ENCODE data around the gene ZNF800. TPM values are rescaled to one million over a fixed set of nuclear protein-coding genes. Genes with fewer than 3 reads are reported as not detected.

Gene ZNF800
- total and polyA plus RNA-seq, 2 donors from 2014 or later = 4.5 to 36.8 TPM

- no peak overlapping the region for H3K27ac ChIP-seq (ENCODE audit: low read depth in 2 of 2, low read length in 2 of 2)
- no peaks in the 10 kb centered on the region for H3K9me3 ChIP-seq (ENCODE audit: control insufficient read depth in 2 of 3, insufficient read depth in 1 of 3, low read length in 3 of 3)
- FAIRE-seq (no peak), DNase-seq (no peak)
- H3K4me1 ChIP-seq (ENCODE audit: control insufficient read depth in 2 of 3, insufficient read depth in 2 of 3, low read depth in 1 of 3, low read length in 3 of 3) = no peaks in the 10 kb centered on the region
- intact Hi-C loops (cut with DNase I) = no loop called here
- no peaks in the 10 kb centered on the region for H3K27me3 ChIP-seq (ENCODE audit: control insufficient read depth, insufficient read depth, low read length)
- H3K36me3 ChIP-seq (ENCODE audit: control insufficient read depth in 2 of 3, insufficient read depth in 3 of 3, low read length in 3 of 3) = peaks cover 0 to 17% (median 10%) of the 10 kb centered on the region in 3 donors
- no peak overlapping the region for H3K4me3 ChIP-seq (ENCODE audit: low read length in 3 of 3)
- H3K9ac ChIP-seq (ENCODE audit: low read length in 3 of 3) = no peak overlapping the region
- TF ChIP-seq CTCF (IDR thresholded peaks at IDR 0.05; ENCODE audit: borderline replicate concordance, extremely low read depth, insufficient read depth) = no peak
Observed at GRCh38 chr7:127375631-127376030, 16.9 kb downstream of the ZNF800 start.

GRCh38 chr7:127367679-127368078, 24.8 kb downstream of the ZNF800 start:
- TF ChIP-seq CTCF (IDR thresholded peaks at IDR 0.05; ENCODE audit: borderline replicate concordance, extremely low read depth, insufficient read depth) = no peak
- H3K36me3 ChIP-seq (ENCODE audit: control insufficient read depth in 2 of 3, insufficient read depth in 3 of 3, low read length in 3 of 3) = peaks cover 0 to 4% (median 2%) of the 10 kb centered on the region in 3 donors
- H3K27ac ChIP-seq (ENCODE audit: low read depth in 2 of 2, low read length in 2 of 2) = no peak overlapping the region
- no peak for DNase-seq
- H3K4me3 ChIP-seq (ENCODE audit: low read length in 3 of 3) = no peak overlapping the region
- intact Hi-C loops (cut with DNase I) = no loop called here
- no peaks in the 10 kb centered on the region for H3K27me3 ChIP-seq (ENCODE audit: control insufficient read depth, insufficient read depth, low read length)
- H3K4me1 ChIP-seq (ENCODE audit: control insufficient read depth in 2 of 3, insufficient read depth in 2 of 3, low read depth in 1 of 3, low read length in 3 of 3) = no peaks in the 10 kb centered on the region
- no peaks in the 10 kb centered on the region for H3K9me3 ChIP-seq (ENCODE audit: control insufficient read depth in 2 of 3, insufficient read depth in 1 of 3, low read length in 3 of 3)
- no peak overlapping the region for H3K9ac ChIP-seq (ENCODE audit: low read length in 3 of 3)
- no peak for FAIRE-seq

- Histone ChIP-seq H3K4me3 (ENCODE audit: low read length in 3 of 3) (no peak overlapping the region), H3K4me1 (ENCODE audit: control insufficient read depth in 2 of 3, insufficient read depth in 2 of 3, low read depth in 1 of 3, low read length in 3 of 3) (no peaks in the 10 kb centered on the region), H3K9me3 (ENCODE audit: control insufficient read depth in 2 of 3, insufficient read depth in 1 of 3, low read length in 3 of 3) (no peaks in the 10 kb centered on the region), H3K27me3 (ENCODE audit: control insufficient read depth, insufficient read depth, low read length) (no peaks in the 10 kb centered on the region), H3K27ac (ENCODE audit: low read depth in 2 of 2, low read length in 2 of 2) (no peak overlapping the region), H3K36me3 (ENCODE audit: control insufficient read depth in 2 of 3, insufficient read depth in 3 of 3, low read length in 3 of 3) (peaks cover 0 to 4% (median 2%) of the 10 kb centered on the region in 3 donors), H3K9ac (ENCODE audit: low read length in 3 of 3) (no peak overlapping the region)
- FAIRE-seq = no peak
- DNase-seq = no peak
- intact Hi-C loops (cut with DNase I) = no loop called here
- no peak for TF ChIP-seq CTCF (IDR thresholded peaks at IDR 0.05; ENCODE audit: borderline replicate concordance, extremely low read depth, insufficient read depth)
Observed at GRCh38 chr7:127366680-127367079, 25.8 kb downstream of the ZNF800 start.

GRCh38 chr7:127365957-127366315, 26.6 kb downstream of the ZNF800 start:
- peaks cover 0 to 7% (median 2%) of the 10 kb centered on the region in 3 donors for H3K36me3 ChIP-seq (ENCODE audit: control insufficient read depth in 2 of 3, insufficient read depth in 3 of 3, low read length in 3 of 3)
- DNase-seq (no peak), FAIRE-seq (no peak)
- no peak overlapping the region for H3K4me3 ChIP-seq (ENCODE audit: low read length in 3 of 3)
- H3K9ac ChIP-seq (ENCODE audit: low read length in 3 of 3) = no peak overlapping the region
- H3K27ac ChIP-seq (ENCODE audit: low read depth in 2 of 2, low read length in 2 of 2) = no peak overlapping the region
- H3K4me1 ChIP-seq (ENCODE audit: control insufficient read depth in 2 of 3, insufficient read depth in 2 of 3, low read depth in 1 of 3, low read length in 3 of 3) = no peaks in the 10 kb centered on the region
- H3K9me3 ChIP-seq (ENCODE audit: control insufficient read depth in 2 of 3, insufficient read depth in 1 of 3, low read length in 3 of 3) = no peaks in the 10 kb centered on the region
- intact Hi-C loops (cut with DNase I) = no loop called here
- TF ChIP-seq CTCF (IDR thresholded peaks at IDR 0.05; ENCODE audit: borderline replicate concordance, extremely low read depth, insufficient read depth) = no peak
- no peaks in the 10 kb centered on the region for H3K27me3 ChIP-seq (ENCODE audit: control insufficient read depth, insufficient read depth, low read length)
